ENCODE results near the gene KLF14. TPM values are rescaled to one million over a fixed set of nuclear protein-coding genes. Genes with fewer than 3 reads are reported as not detected.

KLF14 gene
- total and polyA plus RNA-seq, 2 of the 4 experiments (the other 2 are of a cell fraction): 0.05 TPM; not detected in 1

- Histone ChIP-seq H3K56ac (ENCODE audit: extremely low read depth, insufficient read depth, low read length) (no peak overlapping the region), H3K23ac (ENCODE audit: low read depth, low read length) (no peak overlapping the region), H3K27ac (ENCODE audit: insufficient read depth, low read length) (no peak overlapping the region), H2BK5ac (ENCODE audit: low read depth, low read length, poor library complexity, severe bottlenecking) (no peak overlapping the region), H2BK120ac (ENCODE audit: low read depth, low read length) (no peak overlapping the region), H4K5ac (ENCODE audit: low read depth, low read length) (no peak overlapping the region), H3K18ac (ENCODE audit: low read depth, low read length) (no peak overlapping the region), H3K14ac (replicated peaks; ENCODE audit: low read depth, low read length) (no peak overlapping the region), H2AK9ac (replicated peaks; ENCODE audit: low read depth, low read length, poor library complexity) (no peak overlapping the region), H3K9me1 (ENCODE audit: insufficient read depth, low read length) (no peaks in the 10 kb centered on the region), H4K8ac (ENCODE audit: low read depth in 2 of 2, low read length in 2 of 2) (no peak overlapping the region), H2BK15ac (ENCODE audit: low read depth, low read length) (no peak overlapping the region), H3K79me1 (ENCODE audit: low read depth in 1 of 2, low read length in 2 of 2) (no peaks in the 10 kb centered on the region), H3K4ac (ENCODE audit: low read depth, low read length) (no peak overlapping the region), H2AFZ (replicated peaks; ENCODE audit: low read length, poor library complexity) (no peak overlapping the region), H3K4me3 (ENCODE audit: insufficient read depth, low read depth, low read length) (no peak overlapping the region), H3K4me1 (ENCODE audit: control insufficient read depth, insufficient read depth, low read length) (no peaks in the 10 kb centered on the region), H4K91ac (ENCODE audit: insufficient read depth, low read depth, low read length) (no peak overlapping the region), H3K27me3 (ENCODE audit: control insufficient read depth, insufficient read depth, low read length) (peaks cover 58% of the 10 kb centered on the region), H3K9ac (ENCODE audit: low read depth, low read length) (no peak overlapping the region), H2BK20ac (ENCODE audit: low read depth, low read length) (no peak overlapping the region), H2AK5ac (ENCODE audit: low read depth, low read length) (no peak overlapping the region), H3K4me2 (ENCODE audit: low read depth, low read length) (no peak overlapping the region), H3K36me3 (ENCODE audit: control insufficient read depth, insufficient read depth, low read length) (no peaks in the 10 kb centered on the region), H4K20me1 (ENCODE audit: insufficient read depth, low read length) (no peaks in the 10 kb centered on the region), H3K9me3 (ENCODE audit: control insufficient read depth, insufficient read depth, low read length) (peaks cover 25% of the 10 kb centered on the region)
- DNase-seq (no peak), ATAC-seq (ENCODE audit: low read depth) (no peak)
- ChIA-PET CTCF (interaction anchor here (0.5 kb wide), 1 partner anchor 9 kb away, joined by 3 read pairs; no protein-coding TSS in a partner anchor), POLR2A (ENCODE audit: unreplicated experiment) (no interaction called here)
- TF ChIP-seq USF2 (IDR thresholded peaks at IDR 0.05; ENCODE audit: low read depth, low read length) (no peak), MXI1 (IDR thresholded peaks at IDR 0.05; ENCODE audit: borderline replicate concordance, low read depth, low read length) (no peak), CTCF (conservative IDR thresholded peaks at IDR 0.05; ENCODE audit: low read depth, low read length) (no peak), MAZ (IDR thresholded peaks at IDR 0.05; ENCODE audit: borderline replicate concordance, low read depth, low read length) (no peak), MAFK (IDR thresholded peaks at IDR 0.05; ENCODE audit: low read depth, low read length) (no peak), RAD21 (IDR thresholded peaks at IDR 0.05; ENCODE audit: low read length) (no peak), POLR2A (IDR thresholded peaks at IDR 0.05; ENCODE audit: low read depth, low read length) (no peak), ELK1 (IDR thresholded peaks at IDR 0.05; ENCODE audit: borderline replicate concordance, low read depth, low read length) (no peak), CHD1 (IDR thresholded peaks at IDR 0.05; ENCODE audit: low read depth, low read length) (no peak), CEBPB (IDR thresholded peaks at IDR 0.05; ENCODE audit: low read depth, low read length) (no peak)
- in situ Hi-C loops (cut with MboI; ENCODE audit: low sequenced_read_pairs): no loop called here
- intact Hi-C loops (cut with micrococcal nuclease): no loop called here
- dilution Hi-C loops (cut with HindIII; ENCODE audit: low sequenced_read_pairs, unreplicated experiment): no loop called here
- WGBS, 2 experiments (ENCODE audit: extremely low coverage in 2 of 2, insufficient read length in 1 of 2): 100% methylated on average over 1 of the region's 5 CpGs; no CpG with 5 or more reads in 1 of the 2 experiments
- no TSS peak for BruUV-seq (replicated peaks)
Observed at GRCh38 chr7:130736298-130736900, 2.4 kb upstream of the KLF14 start.
